Measurements from ENCODE around the gene SSRP1.

SSRP1 gene

GRCh38 chr11:57332694-57333440 lies 2.8 kb downstream of the SSRP1 start:
- H3K14ac ChIP-seq (ENCODE audit: low read length), result no peak overlapping the region
- H3K27ac ChIP-seq (ENCODE audit: low read depth, low read length), result no peak overlapping the region
- DNase-seq, result no peak
- no peak overlapping the region for H4K8ac ChIP-seq (ENCODE audit: low read depth, low read length)
- no peak overlapping the region for H2AFZ ChIP-seq (ENCODE audit: insufficient read depth, low read length, poor library complexity)
- no peak overlapping the region for H2AK5ac ChIP-seq (ENCODE audit: low read length)
- H3K4me3 ChIP-seq (ENCODE audit: low read depth, low read length), result peak overlapping the region; percentile 36
- H3K79me1 ChIP-seq (ENCODE audit: low read length), result peaks cover 9% of the 10 kb centered on the region
- no peak overlapping the region for H3K9ac ChIP-seq (ENCODE audit: low read length)
- H2BK5ac ChIP-seq (ENCODE audit: low read depth, low read length, poor library complexity), result no peak overlapping the region
- peaks cover 5 to 10% of the 10 kb centered on the region in 2 experiments for H3K4me1 ChIP-seq (ENCODE audit: control insufficient read depth in 1 of 2, insufficient read depth in 2 of 2, low read length in 2 of 2)
- H3K4ac ChIP-seq (ENCODE audit: low read depth, low read length), result no peak overlapping the region
- no peak overlapping the region for H4K12ac ChIP-seq (ENCODE audit: low read depth, low read length)
- H2BK12ac ChIP-seq (ENCODE audit: low read length), result no peak overlapping the region
- H3K4me2 ChIP-seq (ENCODE audit: low read length), result no peak overlapping the region
- H3K9me3 ChIP-seq (ENCODE audit: insufficient read depth, low read depth, low read length), result peaks cover 3% of the 10 kb centered on the region
- no peaks in the 10 kb centered on the region for H3K27me3 ChIP-seq (ENCODE audit: insufficient read depth, low read length)
- peaks cover 41 to 58% of the 10 kb centered on the region in 2 experiments for H3K36me3 ChIP-seq (ENCODE audit: control insufficient read depth in 1 of 2, insufficient read depth in 2 of 2, low read length in 2 of 2)
- no peak overlapping the region for H4K91ac ChIP-seq (ENCODE audit: low read depth, low read length)
- H2BK120ac ChIP-seq (ENCODE audit: insufficient read depth, low read length, poor library complexity), result no peak overlapping the region
- no peak overlapping the region for H3K23ac ChIP-seq (ENCODE audit: low read length)
- WGBS (ENCODE audit: extremely low coverage, insufficient coverage, insufficient read length), result no CpG with 5 or more reads among the region's 11 CpGs
- peaks cover 7% of the 10 kb centered on the region for H3K79me2 ChIP-seq (ENCODE audit: control insufficient read depth, insufficient read depth, low read length, poor library complexity)
- no peak overlapping the region for H3K18ac ChIP-seq (ENCODE audit: low read length)

- H3K9me3 ChIP-seq (ENCODE audit: insufficient read depth, low read depth, low read length), result peaks cover 3% of the 10 kb centered on the region
- no peak overlapping the region for H4K8ac ChIP-seq (ENCODE audit: low read depth, low read length)
- H3K79me1 ChIP-seq (ENCODE audit: low read length), result peaks cover 9% of the 10 kb centered on the region
- no peak overlapping the region for H3K23ac ChIP-seq (ENCODE audit: low read length)
- H3K36me3 ChIP-seq (ENCODE audit: control insufficient read depth in 1 of 2, insufficient read depth in 2 of 2, low read length in 2 of 2), result peaks cover 50 to 69% of the 10 kb centered on the region in 2 experiments
- H4K12ac ChIP-seq (ENCODE audit: low read depth, low read length), result no peak overlapping the region
- no peak overlapping the region for H3K18ac ChIP-seq (ENCODE audit: low read length)
- no peak overlapping the region for H2AFZ ChIP-seq (ENCODE audit: insufficient read depth, low read length, poor library complexity)
- H3K4me2 ChIP-seq (ENCODE audit: low read length), result no peak overlapping the region
- DNase-seq, result no peak
- no peak overlapping the region for H2BK12ac ChIP-seq (ENCODE audit: low read length)
- no peak overlapping the region for H4K91ac ChIP-seq (ENCODE audit: low read depth, low read length)
- WGBS (ENCODE audit: extremely low coverage, insufficient coverage, insufficient read length), result no CpG with 5 or more reads among the region's 14 CpGs
- no peak overlapping the region for H3K14ac ChIP-seq (ENCODE audit: low read length)
- H2BK5ac ChIP-seq (ENCODE audit: low read depth, low read length, poor library complexity), result no peak overlapping the region
- peaks cover 5 to 10% of the 10 kb centered on the region in 2 experiments for H3K4me1 ChIP-seq (ENCODE audit: control insufficient read depth in 1 of 2, insufficient read depth in 2 of 2, low read length in 2 of 2)
- H3K4me3 ChIP-seq (ENCODE audit: low read depth, low read length), result no peak overlapping the region
- H2AK5ac ChIP-seq (ENCODE audit: low read length), result no peak overlapping the region
- peaks cover 7% of the 10 kb centered on the region for H3K79me2 ChIP-seq (ENCODE audit: control insufficient read depth, insufficient read depth, low read length, poor library complexity)
- H3K27me3 ChIP-seq (ENCODE audit: insufficient read depth, low read length), result no peaks in the 10 kb centered on the region
- no peak overlapping the region for H2BK120ac ChIP-seq (ENCODE audit: insufficient read depth, low read length, poor library complexity)
- H3K4ac ChIP-seq (ENCODE audit: low read depth, low read length), result no peak overlapping the region
- H3K9ac ChIP-seq (ENCODE audit: low read length), result no peak overlapping the region
- H3K27ac ChIP-seq (ENCODE audit: low read depth, low read length), result no peak overlapping the region
Measured at GRCh38 chr11:57331720-57332119, 4.0 kb downstream of the SSRP1 start.

- H2BK5ac ChIP-seq (ENCODE audit: low read depth, low read length, poor library complexity), result no peak overlapping the region
- peaks cover 6% of the 10 kb centered on the region for H3K79me1 ChIP-seq (ENCODE audit: low read length)
- H4K12ac ChIP-seq (ENCODE audit: low read depth, low read length), result no peak overlapping the region
- H3K23ac ChIP-seq (ENCODE audit: low read length), result no peak overlapping the region
- no peak overlapping the region for H3K4me3 ChIP-seq (ENCODE audit: low read depth, low read length)
- H3K9ac ChIP-seq (ENCODE audit: low read length), result no peak overlapping the region
- no peak overlapping the region for H2AFZ ChIP-seq (ENCODE audit: insufficient read depth, low read length, poor library complexity)
- no peak overlapping the region for H2BK12ac ChIP-seq (ENCODE audit: low read length)
- no peak overlapping the region for H4K91ac ChIP-seq (ENCODE audit: low read depth, low read length)
- no peak overlapping the region for H3K27ac ChIP-seq (ENCODE audit: low read depth, low read length)
- H3K18ac ChIP-seq (ENCODE audit: low read length), result no peak overlapping the region
- WGBS (ENCODE audit: extremely low coverage, insufficient coverage, insufficient read length), result no CpG with 5 or more reads among the region's 9 CpGs
- H3K79me2 ChIP-seq (ENCODE audit: control insufficient read depth, insufficient read depth, low read length, poor library complexity), result peaks cover 6% of the 10 kb centered on the region
- H3K14ac ChIP-seq (ENCODE audit: low read length), result no peak overlapping the region
- no peaks in the 10 kb centered on the region for H3K27me3 ChIP-seq (ENCODE audit: insufficient read depth, low read length)
- H2AK5ac ChIP-seq (ENCODE audit: low read length), result no peak overlapping the region
- no peak for DNase-seq
- no peak overlapping the region for H4K8ac ChIP-seq (ENCODE audit: low read depth, low read length)
- peaks cover 3% of the 10 kb centered on the region for H3K9me3 ChIP-seq (ENCODE audit: insufficient read depth, low read depth, low read length)
- no peak overlapping the region for H3K4ac ChIP-seq (ENCODE audit: low read depth, low read length)
- H3K36me3 ChIP-seq (ENCODE audit: control insufficient read depth in 1 of 2, insufficient read depth in 2 of 2, low read length in 2 of 2), result peaks cover 58 to 78% of the 10 kb centered on the region in 2 experiments
- H2BK120ac ChIP-seq (ENCODE audit: insufficient read depth, low read length, poor library complexity), result no peak overlapping the region
- H3K4me2 ChIP-seq (ENCODE audit: low read length), result no peak overlapping the region
- H3K4me1 ChIP-seq (ENCODE audit: control insufficient read depth in 1 of 2, insufficient read depth in 2 of 2, low read length in 2 of 2), result peaks cover 14 to 16% of the 10 kb centered on the region in 2 experiments
Measured at GRCh38 chr11:57330029-57330428, 5.7 kb downstream of the SSRP1 start.

- Histone ChIP-seq H2BK120ac (ENCODE audit: insufficient read depth, low read length, poor library complexity) (no peak overlapping the region), H3K9me3 (ENCODE audit: insufficient read depth, low read depth, low read length) (peaks cover under 1% of the 10 kb centered on the region), H2BK5ac (ENCODE audit: low read depth, low read length, poor library complexity) (no peak overlapping the region), H3K18ac (ENCODE audit: low read length) (no peak overlapping the region), H3K79me2 (ENCODE audit: control insufficient read depth, insufficient read depth, low read length, poor library complexity) (peaks cover 12% of the 10 kb centered on the region), H3K14ac (ENCODE audit: low read length) (no peak overlapping the region), H3K4ac (ENCODE audit: low read depth, low read length) (no peak overlapping the region), H2AFZ (ENCODE audit: insufficient read depth, low read length, poor library complexity) (no peak overlapping the region), H3K4me1 (ENCODE audit: control insufficient read depth in 1 of 2, insufficient read depth in 2 of 2, low read length in 2 of 2) (peaks cover 16 to 18% of the 10 kb centered on the region in 2 experiments), H3K23ac (ENCODE audit: low read length) (no peak overlapping the region), H2AK5ac (ENCODE audit: low read length) (no peak overlapping the region), H4K12ac (ENCODE audit: low read depth, low read length) (no peak overlapping the region), H4K91ac (ENCODE audit: low read depth, low read length) (no peak overlapping the region), H2BK12ac (ENCODE audit: low read length) (no peak overlapping the region), H3K27ac (ENCODE audit: low read depth, low read length) (no peak overlapping the region), H3K4me2 (ENCODE audit: low read length) (no peak overlapping the region), H3K9ac (ENCODE audit: low read length) (no peak overlapping the region), H3K27me3 (ENCODE audit: insufficient read depth, low read length) (no peaks in the 10 kb centered on the region), H4K8ac (ENCODE audit: low read depth, low read length) (no peak overlapping the region), H3K4me3 (ENCODE audit: low read depth, low read length) (no peak overlapping the region), H3K79me1 (ENCODE audit: low read length) (peaks cover 20% of the 10 kb centered on the region), H3K36me3 (ENCODE audit: control insufficient read depth in 1 of 2, insufficient read depth in 2 of 2, low read length in 2 of 2) (peaks cover 49 to 62% of the 10 kb centered on the region in 2 experiments)
- no peak for DNase-seq
- WGBS (ENCODE audit: extremely low coverage, insufficient coverage, insufficient read length), result no CpG with 5 or more reads among the region's 5 CpGs
Measured at GRCh38 chr11:57327721-57328120, 8.0 kb downstream of the SSRP1 start.
